GM21619 (cell line): ENCODE results near the gene CDKL4.
"Not testable (repeated sequence)": the region's sequence is repeated elsewhere in the genome, so short reads cannot be mapped to it uniquely, and the experiment has no call there.

Source experiments
- ATAC-seq: cut with Tn5 transposase; IDR thresholded peaks from one replicate; pipeline ENCODE4 v1.9.1; 2021; ENCODE audit not compliant: unreplicated experiment

The CDKL4 gene

DNA sequence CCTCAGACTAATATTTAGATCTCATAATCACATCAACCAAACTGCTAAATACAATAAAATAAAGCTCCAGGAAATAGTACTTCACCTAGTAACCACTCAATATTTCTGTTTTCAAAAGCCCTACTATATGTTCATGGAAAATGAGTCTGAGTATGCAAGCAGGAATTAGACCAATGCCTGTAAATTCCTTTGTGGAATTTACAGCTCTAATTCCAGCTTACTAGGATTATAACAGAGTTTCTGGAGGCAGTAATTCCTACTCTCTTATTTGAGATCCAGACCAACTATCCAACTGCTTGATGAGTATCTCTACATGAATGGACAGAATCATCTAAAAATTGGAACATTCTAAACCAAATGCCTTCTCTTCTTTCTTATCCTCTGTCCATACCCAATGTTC lies 11.6 kb downstream of the CDKL4 start:
- ATAC-seq = no peak

DNA sequence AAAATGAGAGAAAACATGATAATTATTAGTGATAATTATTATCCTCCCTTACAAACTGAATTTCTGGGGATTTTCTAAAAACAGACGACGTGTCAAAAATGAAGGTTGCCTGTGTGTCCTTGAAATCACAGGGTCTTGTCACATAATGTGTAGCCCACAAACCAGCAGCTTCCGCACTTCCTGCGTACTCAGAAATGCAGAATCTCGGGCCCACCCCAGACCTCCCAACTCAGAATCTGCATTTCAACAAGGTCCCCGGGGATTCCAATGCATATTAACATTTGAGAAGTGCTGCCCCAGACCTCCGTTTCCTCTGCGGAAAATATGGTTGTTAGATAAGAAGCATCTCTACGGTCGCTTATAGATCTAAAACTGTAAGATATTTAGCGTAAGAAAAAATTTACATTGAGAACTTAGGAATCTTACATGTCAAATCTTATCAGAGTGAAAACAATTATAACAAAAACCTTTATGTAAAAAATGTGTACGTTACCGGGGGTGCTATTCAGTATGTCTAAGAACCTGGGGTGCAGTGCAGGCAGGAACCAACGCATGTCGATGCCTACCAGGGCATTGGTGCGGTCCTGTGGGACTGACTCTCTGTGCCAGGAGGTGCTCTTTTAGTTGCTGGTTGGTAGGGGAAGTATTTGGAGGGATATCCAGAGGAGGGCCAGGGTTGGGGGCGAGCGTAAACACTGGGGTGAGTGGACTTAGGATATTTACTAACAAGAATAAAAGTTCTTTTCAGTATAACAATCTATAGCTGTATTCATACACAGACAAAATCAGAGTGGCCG lies 15.2 kb downstream of the CDKL4 start:
- no peak for ATAC-seq

DNA sequence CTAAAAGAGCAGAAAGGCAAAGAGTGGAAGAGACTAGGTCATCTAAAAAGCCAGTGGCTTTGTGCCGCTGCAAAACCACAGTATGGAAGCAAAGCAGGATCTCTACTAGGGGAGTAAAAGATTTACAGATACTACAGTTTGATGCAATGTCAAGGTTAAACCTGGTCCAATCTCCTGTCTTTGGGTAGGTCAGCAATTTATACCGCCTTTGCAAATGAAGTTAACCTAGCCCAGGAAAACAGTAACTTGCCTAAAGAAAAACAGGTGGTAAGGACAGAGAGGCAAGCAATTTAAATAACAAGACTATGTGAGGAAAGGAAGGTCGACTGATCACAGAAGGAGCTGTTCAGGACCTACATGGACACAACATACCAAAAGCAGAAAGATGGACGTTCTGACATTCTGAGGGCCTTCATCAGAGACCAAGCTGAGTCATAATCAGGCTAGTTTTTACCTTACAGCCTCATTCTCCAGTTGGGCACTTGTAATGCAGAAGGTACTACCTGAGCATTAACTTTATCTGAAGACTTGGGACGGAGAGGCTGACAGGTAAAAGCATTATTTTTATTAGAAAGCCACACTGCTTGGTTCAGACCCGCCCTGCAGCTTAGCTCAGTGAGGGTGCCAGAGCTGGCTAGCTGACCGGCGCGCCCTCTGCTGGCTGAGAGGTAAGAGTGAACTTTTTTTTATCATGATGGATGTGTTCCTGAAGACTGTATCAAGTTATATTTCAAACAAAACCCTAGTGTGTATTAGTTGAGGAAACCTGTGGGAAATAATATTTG lies 15.9 kb downstream of the CDKL4 start:
- ATAC-seq = peak; percentile 78

GRCh38 chr2:39225567-39225966 lies 18.2 kb downstream of the CDKL4 start:
- ATAC-seq = no peak

GRCh38 chr2:39223909-39224308 lies 19.9 kb downstream of the CDKL4 start:
- ATAC-seq = no peak

DNA sequence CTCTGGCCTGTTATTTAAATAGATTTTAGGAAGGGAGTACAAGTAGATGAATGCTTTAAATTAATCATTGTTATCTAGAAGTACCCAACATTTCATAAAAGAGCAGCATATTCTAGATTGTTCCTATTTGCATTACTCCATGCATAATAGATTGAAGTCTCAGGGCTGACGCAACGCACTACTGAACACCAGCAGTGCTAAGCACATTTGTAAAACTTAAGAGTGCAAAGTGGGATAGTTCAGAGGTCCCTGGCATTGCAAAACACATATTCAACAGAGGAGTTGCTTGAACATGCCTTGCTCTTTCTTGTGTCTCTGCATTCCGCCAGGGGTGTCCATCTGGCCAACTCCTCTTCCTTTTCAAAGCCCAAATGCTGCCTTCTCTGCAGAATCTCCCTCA lies 22.3 kb downstream of the CDKL4 start:
- no peak for ATAC-seq

- ATAC-seq = no peak
These were observed 23.6 kb downstream of the CDKL4 start for GRCh38 chr2:39220136-39220535.

- ATAC-seq = no peak
These were observed 25.4 kb downstream of the CDKL4 start for GRCh38 chr2:39218391-39218790.

- no peak for ATAC-seq
These were observed 26.6 kb downstream of the CDKL4 start for GRCh38 chr2:39217192-39217550.

DNA sequence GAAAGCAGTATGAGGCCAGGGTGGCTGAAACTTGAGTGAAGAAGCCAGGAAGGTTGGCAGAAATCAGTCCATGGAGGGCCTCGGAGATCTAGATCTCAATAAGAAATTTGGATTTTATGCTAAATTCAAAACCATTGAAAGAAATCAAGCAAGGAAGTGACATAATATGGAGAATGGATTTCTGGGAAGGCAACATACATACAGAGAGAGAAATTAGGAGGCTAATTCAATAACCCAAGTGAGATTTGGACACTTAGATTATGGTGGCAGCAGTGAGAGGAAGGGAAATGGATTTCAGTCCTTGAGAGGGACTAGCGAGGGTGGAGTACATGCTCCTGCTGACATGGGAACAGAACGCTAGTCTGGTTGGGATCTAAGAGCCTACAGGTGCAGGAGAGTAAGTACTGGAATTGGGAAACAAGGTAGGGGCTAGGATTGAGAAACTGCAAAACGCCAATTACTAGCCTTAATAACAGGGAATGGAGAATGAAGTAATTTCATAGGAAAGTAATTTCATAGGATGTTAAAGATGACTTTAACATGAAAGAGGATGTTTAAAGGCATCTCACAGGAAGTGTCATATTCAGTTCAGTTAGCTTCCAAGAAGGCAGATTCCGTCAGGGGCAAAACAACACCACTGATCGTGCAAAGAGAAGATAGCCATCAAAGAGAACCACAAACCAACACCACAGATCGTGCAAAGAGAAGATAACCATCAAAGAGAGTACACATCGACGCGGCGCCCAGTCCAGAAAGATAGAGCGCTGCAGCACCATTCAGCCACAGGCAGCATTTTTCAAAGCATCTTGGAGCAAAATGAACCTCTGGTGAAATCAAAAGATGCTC lies 27.2 kb downstream of the CDKL4 start:
- ATAC-seq = no peak

GRCh38 chr2:39215545-39215944 lies 28.2 kb downstream of the CDKL4 start:
- ATAC-seq = no peak

GRCh38 chr2:39213015-39213414 lies 30.8 kb downstream of the CDKL4 start:
- ATAC-seq = no peak

GRCh38 chr2:39210846-39211245 lies 32.9 kb downstream of the CDKL4 start:
- ATAC-seq = no peak

DNA sequence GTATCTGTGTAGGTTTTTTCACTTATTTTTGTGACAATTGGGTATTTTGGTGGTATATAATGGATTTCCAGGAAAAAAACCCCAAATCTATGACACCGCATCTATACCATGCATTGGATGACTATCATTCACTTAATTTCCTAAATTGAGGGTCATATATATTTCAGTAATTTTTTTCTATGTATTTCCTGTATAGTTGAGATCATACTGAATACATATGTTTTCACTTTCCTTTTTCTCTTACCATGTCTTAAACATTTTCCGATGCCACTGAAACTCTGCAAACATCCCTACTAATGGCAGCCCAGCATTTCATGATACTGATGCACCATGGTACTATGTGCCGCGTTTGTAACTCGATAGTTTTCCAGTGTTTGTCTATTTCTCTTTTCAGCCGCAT lies 40.4 kb downstream of the CDKL4 start:
- ATAC-seq = no peak

GRCh38 chr2:39202639-39203369 lies 41.0 kb downstream of the CDKL4 start:
- ATAC-seq = no peak

DNA sequence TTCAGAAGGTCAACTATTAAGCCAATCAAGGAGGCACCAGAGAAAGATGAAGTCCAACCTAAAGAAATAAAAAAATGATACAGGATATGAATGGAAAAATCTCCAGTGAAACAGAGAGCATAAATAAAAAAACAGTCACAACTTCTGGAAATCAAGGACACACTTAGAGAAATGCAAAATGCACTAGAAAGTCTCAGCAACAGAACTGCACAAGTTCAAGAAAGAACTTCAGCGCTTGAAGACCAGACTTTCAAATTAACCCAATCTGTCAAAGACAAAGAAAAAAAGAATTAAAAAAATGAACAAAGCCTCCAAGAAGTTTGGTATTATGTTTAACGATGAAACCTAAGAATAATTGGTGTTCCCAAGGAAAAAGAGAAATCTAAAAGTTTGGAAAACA lies 46.8 kb downstream of the CDKL4 start:
- ATAC-seq = not testable (repeated sequence)

- ATAC-seq = no peak
These were observed 49.1 kb downstream of the CDKL4 start for GRCh38 chr2:39194686-39195085.

- ATAC-seq = no peak
These were observed 54.7 kb downstream of the CDKL4 start for GRCh38 chr2:39188960-39189494.

DNA sequence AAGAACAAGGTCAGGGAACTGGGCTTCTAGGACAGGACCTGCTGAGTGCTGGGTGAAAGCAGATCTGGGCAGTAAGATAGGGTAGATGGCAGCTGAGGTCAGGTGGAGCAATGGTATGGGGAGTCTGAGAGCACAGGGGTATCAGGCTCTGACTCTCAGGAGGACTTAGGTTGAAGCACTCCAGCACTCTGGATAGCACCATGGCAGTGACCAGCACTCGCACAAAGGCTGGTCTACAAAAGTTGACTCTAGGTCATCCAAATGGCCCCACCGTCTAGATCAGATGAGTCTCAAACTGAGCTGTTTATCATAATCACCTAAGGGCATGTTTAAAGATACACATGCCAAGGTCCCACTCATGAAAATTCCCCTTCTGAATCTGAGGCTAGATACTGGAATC lies 60.1 kb downstream of the CDKL4 start:
- no peak for ATAC-seq

GRCh38 chr2:39181297-39181696 lies 62.5 kb downstream of the CDKL4 start:
- no peak for ATAC-seq
